H9 (cell line): ENCODE data around the gene COMMD1. TPM values are rescaled to one million over a fixed set of nuclear protein-coding genes. Genes with fewer than 3 reads are reported as not detected.

ENCODE experiments used
- DNase-seq: peaks from one replicate; pipeline ENCODE4 v3.0.0-alpha.2; 2017
- H2AFZ ChIP-seq: one replicate; pipeline ENCODE4 v1.6.1; 2013; ENCODE audit warnings: mild to moderate bottlenecking, low read length, control low read depth, moderate library complexity
- H2AK5ac ChIP-seq: 2 replicates; pipeline ENCODE4 v1.6.1; 2013; ENCODE audit warnings: low read length, control low read depth, mixed read lengths; ENCODE audit not compliant: insufficient read length
- H2BK120ac ChIP-seq: one replicate; pipeline ENCODE4 v1.6.1; 2013; ENCODE audit warnings: low read depth, mild to moderate bottlenecking, low read length, control low read depth, inconsistent platforms; ENCODE audit not compliant: poor library complexity, severe bottlenecking
- H2BK12ac ChIP-seq: 2 replicates; pipeline ENCODE4 v1.6.1; 2013; ENCODE audit warnings: low read length, control low read depth, mixed read lengths, low read depth; ENCODE audit not compliant: insufficient read length
- H2BK15ac ChIP-seq: 2 replicates; pipeline ENCODE4 v1.6.1; 2013; ENCODE audit warnings: low read depth, low read length, control low read depth
- H2BK20ac ChIP-seq: one replicate; pipeline ENCODE4 v1.6.1; 2013; ENCODE audit warnings: low read depth, mild to moderate bottlenecking, low read length, control low read depth, inconsistent platforms; ENCODE audit not compliant: poor library complexity, severe bottlenecking
- H2BK5ac ChIP-seq: 2 replicates; pipeline ENCODE4 v1.6.1; 2013; ENCODE audit warnings: low read length, control low read depth, mixed read lengths; ENCODE audit not compliant: insufficient read length
- H3K14ac ChIP-seq: 2 replicates; pipeline ENCODE4 v1.6.1; 2013; ENCODE audit warnings: low read length, control low read depth; ENCODE audit not compliant: insufficient read depth
- H3K18ac ChIP-seq: 2 replicates; pipeline ENCODE4 v1.6.1; 2013; ENCODE audit warnings: low read depth, mild to moderate bottlenecking, mixed read lengths, low read length, control low read depth; ENCODE audit not compliant: insufficient read length
- H3K23ac ChIP-seq: 2 replicates; pipeline ENCODE4 v1.6.1; 2013; ENCODE audit warnings: low read length, control low read depth, mixed read lengths, low read depth; ENCODE audit not compliant: insufficient read length
- H3K23me2 ChIP-seq: 2 replicates; pipeline ENCODE4 v1.6.1; 2013; ENCODE audit warnings: low read depth, mild to moderate bottlenecking, mixed read lengths, low read length, control low read depth; ENCODE audit not compliant: insufficient read length, poor library complexity, severe bottlenecking
- H3K27ac ChIP-seq: 2 replicates; pipeline ENCODE4 v1.5.1; 2013; ENCODE audit warnings: low read length, control low read depth, mixed read lengths, low read depth; ENCODE audit not compliant: insufficient read length
- H3K27me3 ChIP-seq: 2 replicates; pipeline ENCODE4 v1.6.1; 2013; ENCODE audit warnings: low read length, control low read depth, inconsistent platforms; ENCODE audit not compliant: insufficient read depth
- H3K4ac ChIP-seq: 2 replicates; pipeline ENCODE4 v1.6.1; 2013; ENCODE audit warnings: low read depth, mild to moderate bottlenecking, control low read depth, inconsistent platforms, low read length, moderate library complexity
- H3K4me1 ChIP-seq: 2 replicates; pipeline ENCODE4 v1.6.1; 2013; ENCODE audit warnings: low read length, control low read depth, inconsistent platforms; ENCODE audit not compliant: insufficient read depth
- H3K4me2 ChIP-seq: 2 replicates; pipeline ENCODE4 v1.6.1; 2013; ENCODE audit warnings: low read length, control low read depth, mixed read lengths; ENCODE audit not compliant: insufficient read length, insufficient read depth
- H3K56ac ChIP-seq: 2 replicates; pipeline ENCODE4 v1.6.1; 2013; ENCODE audit warnings: low read depth, mild to moderate bottlenecking, mixed read lengths, low read length, control low read depth; ENCODE audit not compliant: insufficient read length
- H3K79me1 ChIP-seq: 2 replicates; pipeline ENCODE4 v1.6.1; 2013; ENCODE audit warnings: low read depth, mild to moderate bottlenecking, moderate library complexity, low read length, control low read depth, inconsistent platforms; ENCODE audit not compliant: insufficient read depth, poor library complexity, severe bottlenecking
- H3K79me2 ChIP-seq: 2 replicates; pipeline ENCODE4 v1.6.1; 2013; ENCODE audit warnings: low read length, control low read depth, inconsistent platforms; ENCODE audit not compliant: insufficient read depth
- H3K9ac ChIP-seq: 2 replicates; pipeline ENCODE4 v1.6.1; 2013; ENCODE audit warnings: low read length, control low read depth, mixed read lengths; ENCODE audit not compliant: insufficient read length; ENCODE audit errors: extremely low read depth
- H3K9me3 ChIP-seq: one replicate; pipeline ENCODE4 v1.6.1; 2013; ENCODE audit warnings: low read depth, low read length, inconsistent platforms; ENCODE audit not compliant: control insufficient read depth
- H3T11ph ChIP-seq: one replicate; pipeline ENCODE4 v1.6.1; 2013; ENCODE audit warnings: mild to moderate bottlenecking, low read length, control low read depth, inconsistent platforms
- H4K20me1 ChIP-seq: one replicate; pipeline ENCODE4 v1.6.1; 2013; ENCODE audit not compliant: control insufficient read depth, insufficient read length, insufficient read depth
- H4K5ac ChIP-seq: 2 replicates; pipeline ENCODE4 v1.6.1; 2013; ENCODE audit warnings: low read depth, mild to moderate bottlenecking, mixed read lengths, low read length, control low read depth; ENCODE audit not compliant: insufficient read length
- H4K8ac ChIP-seq: replicated peaks from 2 replicates; pipeline ENCODE4 v1.6.1; 2013; ENCODE audit warnings: low read length, control low read depth, mixed read lengths, low read depth; ENCODE audit not compliant: insufficient read length
- H4K91ac ChIP-seq: 2 replicates; pipeline ENCODE4 v1.6.1; 2013; ENCODE audit warnings: low read depth, mild to moderate bottlenecking, moderate library complexity, mixed read lengths, low read length, control low read depth; ENCODE audit not compliant: insufficient read length
- H3K27ac Mint-ChIP-seq, 3 experiments: 2 replicates in 2 of 3; 3 replicates in 1 of 3; pipeline ENCODE4 v1.8.0; 2020 to 2021; ENCODE audit warnings: mixed read lengths in 3 of 3, mild to moderate bottlenecking in 1 of 3, moderate library complexity in 1 of 3
- H3K27me3 Mint-ChIP-seq: 2 replicates; pipeline ENCODE4 v1.8.0; 2021; ENCODE audit warnings: low read depth, mild to moderate bottlenecking, moderate library complexity, mixed read lengths
- H3K36me3 Mint-ChIP-seq, 3 experiments: 2 replicates in 2 of 3; 3 replicates in 1 of 3; pipeline ENCODE4 v1.8.0; 2020 to 2021; ENCODE audit warnings: low read depth in 3 of 3, mixed read lengths in 3 of 3; ENCODE audit not compliant: insufficient read depth in 1 of 3
- H3K4me1 Mint-ChIP-seq, 2 experiments: 2 replicates each; pipeline ENCODE4 v1.8.0; 2020; ENCODE audit warnings: mixed read lengths in 2 of 2
- H3K4me3 Mint-ChIP-seq, 2 experiments: 2 replicates in 1 of 2; 3 replicates in 1 of 2; pipeline ENCODE4 v1.8.0; 2020 to 2021; ENCODE audit warnings: mild to moderate bottlenecking in 2 of 2, mixed read lengths in 2 of 2, moderate library complexity in 1 of 2
- H3K9me3 Mint-ChIP-seq, 2 experiments: 2 replicates in 1 of 2; 3 replicates in 1 of 2; pipeline ENCODE4 v1.8.0; 2020; ENCODE audit warnings: mild to moderate bottlenecking in 2 of 2, mixed read lengths in 2 of 2, moderate library complexity in 1 of 2
- CTCF ChIP-seq: fragments of 200-600 bp; sonication (generic); conservative IDR thresholded peaks from 3 replicates; pipeline ENCODE4 v1.8.0; 2021; ENCODE audit warnings: antibody characterized with exemption, mild to moderate bottlenecking
- WGBS: extraction: QIAGEN DNeasy Blood & Tissue Kit; methylation state at CpG from one replicate; pipeline ENCODE4 v1.1.7; 2013; ENCODE audit warnings: missing lambda C conversion rate, low lambda C conversion rate, mixed read lengths; ENCODE audit not compliant: insufficient read length; ENCODE audit errors: extremely low coverage; 5-methylcytosine and 5-hydroxymethylcytosine counted together
- total RNA-seq: library from RNA; stranded (reverse); gene quantifications from 2 replicates; pipeline ENCODE4 v1.2.1, GENCODE V29; 2021

Gene COMMD1
- total RNA-seq, 1 experiment from 2014 or later: 31.5 TPM

DNA sequence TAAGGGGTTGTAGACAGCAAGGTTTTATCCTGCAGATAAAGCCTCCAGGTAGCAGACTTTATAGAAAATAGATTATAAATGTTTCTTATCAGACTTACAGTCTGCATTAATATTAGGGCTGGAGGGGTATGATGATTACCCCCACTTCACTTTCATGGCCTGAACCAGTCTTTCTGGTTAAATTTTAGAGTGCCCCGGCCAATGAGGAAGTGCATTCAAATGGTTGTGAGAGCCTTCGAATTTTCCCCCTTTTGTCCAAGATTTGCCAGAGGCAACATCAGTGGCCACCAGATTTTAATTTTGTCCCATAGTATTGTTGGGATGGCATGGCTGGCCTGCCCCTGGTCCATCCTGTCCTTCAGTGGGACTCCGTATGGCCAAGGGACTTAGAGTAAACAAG is 31.6 kb downstream of the COMMD1 start:
- H3K9me3 ChIP-seq: no peaks in the 10 kb centered on the region
- no peak for TF ChIP-seq CTCF
- H3K27me3 ChIP-seq: no peaks in the 10 kb centered on the region
- no peak overlapping the region for H2BK20ac ChIP-seq
- no peaks in the 10 kb centered on the region for H3K79me1 ChIP-seq
- Mint-ChIP-seq H3K36me3 (peaks cover 10 to 20% (median 11%) of the 10 kb centered on the region in 3 experiments), H3K9me3 (peaks cover 10 to 11% of the 10 kb centered on the region in 2 experiments), H3K27ac (no peak overlapping the region), H3K27me3 (no peaks in the 10 kb centered on the region), H3K4me1 (peaks cover 0 to 13% of the 10 kb centered on the region in 2 experiments; a peak in 3 of 4 replicates), H3K4me3 (no peak overlapping the region)
- no CpG with 5 or more reads among the region's 3 CpGs for WGBS
- H3K9ac ChIP-seq: no peak overlapping the region
- H4K91ac ChIP-seq: no peak overlapping the region
- no peak overlapping the region for H4K8ac ChIP-seq
- no peak overlapping the region for H3K56ac ChIP-seq
- no peaks in the 10 kb centered on the region; the same call in 1 of the 2 replicates for H3K4me1 ChIP-seq
- no peak overlapping the region for H2BK5ac ChIP-seq
- H3K14ac ChIP-seq: no peak overlapping the region
- no peaks in the 10 kb centered on the region for H3K79me2 ChIP-seq
- H3K4ac ChIP-seq: no peak overlapping the region
- no peak overlapping the region for H3T11ph ChIP-seq
- no peak overlapping the region for H3K4me2 ChIP-seq
- no peak overlapping the region for H2BK15ac ChIP-seq
- H4K20me1 ChIP-seq: peaks cover 2% of the 10 kb centered on the region
- no peak overlapping the region for H3K27ac ChIP-seq
- no peak overlapping the region for H2BK120ac ChIP-seq
- no peaks in the 10 kb centered on the region for H3K23me2 ChIP-seq
- H2AFZ ChIP-seq: no peak overlapping the region
- no peak overlapping the region for H3K23ac ChIP-seq
- H4K5ac ChIP-seq: no peak overlapping the region
- DNase-seq: no peak
- no peak overlapping the region for H2BK12ac ChIP-seq
- H2AK5ac ChIP-seq: no peak overlapping the region
- H3K18ac ChIP-seq: no peak overlapping the region
